Endothelial cell of umbilical vein (primary cell): ENCODE measurements around the gene RER1.

Experiments used
- EZH2 ChIP-seq: IDR thresholded peaks from 2 replicates; pipeline ENCODE4 v1.6.1; 2012; ENCODE audit warnings: borderline replicate concordance, low read depth, mild to moderate bottlenecking, moderate library complexity, low read length, inconsistent platforms; ENCODE audit not compliant: severe bottlenecking
- FOS ChIP-seq: IDR thresholded peaks from 2 replicates; pipeline ENCODE4 v1.6.1; 2011; ENCODE audit warnings: mild to moderate bottlenecking, low read length, moderate library complexity, borderline replicate concordance; ENCODE audit not compliant: insufficient read depth
- JUN ChIP-seq: IDR thresholded peaks from 2 replicates; pipeline ENCODE4 v1.6.1; 2011; ENCODE audit warnings: borderline replicate concordance, low read depth; ENCODE audit not compliant: insufficient read length, insufficient read depth
- POLR2A ChIP-seq: IDR thresholded peaks from 2 replicates; pipeline ENCODE4 v1.6.1; 2012; ENCODE audit warnings: low read depth, mild to moderate bottlenecking, control low read depth, low read length
- TF ChIP-seq, protein P1 (sequence below), 2 donors: IDR thresholded peaks; 1 replicate in 1 of 2; 2 replicates in 1 of 2; pipeline ENCODE4 v1.5.1; 2011; ENCODE audit warnings: low read length in 2 of 2, mild to moderate bottlenecking in 2 of 2, moderate library complexity in 2 of 2, control low read depth in 1 of 2, inconsistent platforms in 1 of 2, low read depth in 1 of 2; ENCODE audit not compliant: insufficient read depth in 1 of 2; ENCODE audit errors: extremely low read depth in 1 of 2
- TF ChIP-seq, protein P2 (sequence below): IDR thresholded peaks from 2 replicates; pipeline ENCODE4 v1.6.1; 2011; ENCODE audit not compliant: insufficient read depth, insufficient read length

- TF ChIP-seq, protein P1, sequence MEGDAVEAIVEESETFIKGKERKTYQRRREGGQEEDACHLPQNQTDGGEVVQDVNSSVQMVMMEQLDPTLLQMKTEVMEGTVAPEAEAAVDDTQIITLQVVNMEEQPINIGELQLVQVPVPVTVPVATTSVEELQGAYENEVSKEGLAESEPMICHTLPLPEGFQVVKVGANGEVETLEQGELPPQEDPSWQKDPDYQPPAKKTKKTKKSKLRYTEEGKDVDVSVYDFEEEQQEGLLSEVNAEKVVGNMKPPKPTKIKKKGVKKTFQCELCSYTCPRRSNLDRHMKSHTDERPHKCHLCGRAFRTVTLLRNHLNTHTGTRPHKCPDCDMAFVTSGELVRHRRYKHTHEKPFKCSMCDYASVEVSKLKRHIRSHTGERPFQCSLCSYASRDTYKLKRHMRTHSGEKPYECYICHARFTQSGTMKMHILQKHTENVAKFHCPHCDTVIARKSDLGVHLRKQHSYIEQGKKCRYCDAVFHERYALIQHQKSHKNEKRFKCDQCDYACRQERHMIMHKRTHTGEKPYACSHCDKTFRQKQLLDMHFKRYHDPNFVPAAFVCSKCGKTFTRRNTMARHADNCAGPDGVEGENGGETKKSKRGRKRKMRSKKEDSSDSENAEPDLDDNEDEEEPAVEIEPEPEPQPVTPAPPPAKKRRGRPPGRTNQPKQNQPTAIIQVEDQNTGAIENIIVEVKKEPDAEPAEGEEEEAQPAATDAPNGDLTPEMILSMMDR (IDR thresholded peaks at IDR 0.05; ENCODE audit: extremely low read depth in 1 of 2, insufficient read depth in 1 of 2, low read depth in 1 of 2, low read length in 2 of 2): peak; percentile 84 to 87
- TF ChIP-seq EZH2: no peak
- no peak for TF ChIP-seq POLR2A
- TF ChIP-seq JUN: no peak
- TF ChIP-seq, protein P2, sequence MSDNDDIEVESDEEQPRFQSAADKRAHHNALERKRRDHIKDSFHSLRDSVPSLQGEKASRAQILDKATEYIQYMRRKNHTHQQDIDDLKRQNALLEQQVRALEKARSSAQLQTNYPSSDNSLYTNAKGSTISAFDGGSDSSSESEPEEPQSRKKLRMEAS: no peak
- no peak for TF ChIP-seq FOS
Observed at GRCh38 chr1:2414297-2414958, 22.8 kb downstream of the RER1 start.
